Prostate gland (tissue), 2 donors: ENCODE results near the gene ZNF557. TPM values are rescaled to one million over a fixed set of nuclear protein-coding genes. Genes with fewer than 3 reads are reported as not detected.

Experiments used
- DNase-seq: peaks from one replicate; pipeline ENCODE4 v3.0.0-alpha.2; 2019; ENCODE audit warnings: low spot score
- H3K27ac ChIP-seq, 2 donors: fragments of 200-600 bp; sonication (generic); 2 replicates each; pipeline ENCODE4 v1.5.1; 2017 to 2019
- H3K27me3 ChIP-seq: fragments of 200-600 bp; sonication (generic); replicated peaks from 2 replicates; pipeline ENCODE4 v1.5.1; 2019; ENCODE audit not compliant: insufficient read depth
- H3K36me3 ChIP-seq, 2 donors: fragments of 200-600 bp; sonication (generic); 1 replicate in 1 of 2; 2 replicates in 1 of 2; pipeline versions ENCODE4 v1.5.1 to v1.8.1; 2017 to 2019
- H3K4me1 ChIP-seq: fragments of 200-600 bp; sonication (generic); replicated peaks from 2 replicates; pipeline ENCODE4 v1.5.1; 2019
- H3K4me3 ChIP-seq, 2 donors: fragments of 200-600 bp; sonication (generic); 2 replicates each; pipeline ENCODE4 v1.5.1; 2017 to 2019
- H3K9me3 ChIP-seq: fragments of 200-600 bp; sonication (generic); 2 replicates; pipeline ENCODE4 v1.5.1; 2017
- CTCF ChIP-seq, 4 experiments: fragments of 200-600 bp in 2 of 4; fragments of 450-650 bp in 2 of 4; sonication (generic) in 2 of 4; IDR thresholded peaks; 1 replicate in 3 of 4; 2 replicates in 1 of 4; pipeline ENCODE4 v1.5.1; 2016 to 2019; ENCODE audit warnings: antibody characterized with exemption in 4 of 4, mild to moderate bottlenecking in 2 of 4, moderate library complexity in 2 of 4
- POLR2A ChIP-seq: fragments of 450-650 bp; IDR thresholded peaks from one replicate; pipeline ENCODE4 v1.6.1; 2016; ENCODE audit warnings: antibody characterized with exemption, mild to moderate bottlenecking
- POLR2AphosphoS5 ChIP-seq: sonication (generic); formaldehyde crosslinking; IDR thresholded peaks from one replicate; pipeline ENCODE4 v1.6.1; 2017; ENCODE audit warnings: antibody characterized with exemption
- WGBS: methylation state at CpG from one replicate; pipeline ENCODE4 v1.1.5; 2018; 5-methylcytosine and 5-hydroxymethylcytosine counted together
- intact Hi-C: fragments of 100-400 bp; cut with DNase I; formaldehyde crosslinking; loops from one replicate; pipeline ENCODE4 v1.14.2; 2022
- total RNA-seq, 2 donors: library from RNA; depleted of rRNA; stranded (reverse); fragments of >200 nt; gene quantifications; one replicate each; pipeline ENCODE4 v1.1.0, GENCODE V29; 2016

The ZNF557 gene
- total RNA-seq, 2 donors from 2014 or later: 12.2 to 14.7 TPM

- intact Hi-C loops: no loop called here
- 35% methylated on average over 2 of the region's 2 CpGs for WGBS
- no peak overlapping the region for H3K4me3 ChIP-seq
- peaks cover 0 to 8% of the 10 kb centered on the region in 2 donors for H3K36me3 ChIP-seq
- TF ChIP-seq POLR2AphosphoS5: no peak
- TF ChIP-seq CTCF (IDR thresholded peaks at IDR 0.05): no peak
- TF ChIP-seq POLR2A: no peak
- H3K27me3 ChIP-seq: no peaks in the 10 kb centered on the region
- no peak for DNase-seq
- no peaks in the 10 kb centered on the region for H3K4me1 ChIP-seq
- no peak overlapping the region for H3K27ac ChIP-seq
- H3K9me3 ChIP-seq: no peaks in the 10 kb centered on the region
Observed at GRCh38 chr19:7137120-7137519, 67.6 kb downstream of the ZNF557 start.

Other genes starting within 250 kb of the ZNF557 start
- gene ADGRE1, start 182.1 kb upstream of the ZNF557 start, total RNA-seq: 1 to 10 TPM in 1 of 2 donors, not detected in 1; 1.2 TPM
- gene MBD3L2B, start 48.3 kb upstream of the ZNF557 start, total RNA-seq: not detected
- not detected for gene MBD3L5, start 39.1 kb upstream of the ZNF557 start, total RNA-seq
- 1 to 10 TPM in 1 of 2 donors, not detected in 1; 1.5 TPM for gene MBD3L4, start 29.5 kb upstream of the ZNF557 start, total RNA-seq
- gene MBD3L2, start 20.4 kb upstream of the ZNF557 start, total RNA-seq: not detected
- 1 to 10 TPM in 1 of 2 donors, not detected in 1; 1.5 TPM for gene MBD3L3, start 11.0 kb upstream of the ZNF557 start, total RNA-seq
- 100 to 1,000 TPM in 1 of 2 donors, 10 to 100 TPM in 1; 51.2 to 124 TPM for gene INSR, start 224.7 kb downstream of the ZNF557 start, total RNA-seq